HG02763 (cell line): Measurements from ENCODE around the gene C10orf53.
"Not testable (repeated sequence)": the region's sequence is repeated elsewhere in the genome, so short reads cannot be mapped to it uniquely, and the experiment has no call there.

ENCODE experiments used
- ATAC-seq: cut with Tn5 transposase; IDR thresholded peaks from one replicate; pipeline ENCODE4 v1.9.1; 2021; ENCODE audit warnings: mild to moderate bottlenecking, moderate library complexity; ENCODE audit not compliant: unreplicated experiment

C10orf53 gene

GRCh38 chr10:49686651-49687050 is 7.2 kb downstream of the C10orf53 start:
- ATAC-seq, result no peak

GRCh38 chr10:49688261-49688846 is 8.9 kb downstream of the C10orf53 start:
- no peak for ATAC-seq

- ATAC-seq, result no peak
These were observed 9.5 kb downstream of the C10orf53 start for GRCh38 chr10:49688920-49689319.

- ATAC-seq, result no peak
These were observed 10.5 kb downstream of the C10orf53 start for GRCh38 chr10:49689882-49690510.

GRCh38 chr10:49690698-49691356 is 11.4 kb downstream of the C10orf53 start:
- ATAC-seq, result no peak

GRCh38 chr10:49691588-49691987 is 12.1 kb downstream of the C10orf53 start:
- no peak for ATAC-seq

- ATAC-seq, result no peak
These were observed 15.0 kb downstream of the C10orf53 start for GRCh38 chr10:49694466-49694865.

GRCh38 chr10:49696311-49696710 is 16.9 kb downstream of the C10orf53 start:
- no peak for ATAC-seq

- ATAC-seq, result no peak
These were observed 19.2 kb downstream of the C10orf53 start for GRCh38 chr10:49698679-49699078.

GRCh38 chr10:49700211-49700610 is 20.8 kb downstream of the C10orf53 start:
- ATAC-seq, result no peak

GRCh38 chr10:49700997-49701396 is 21.5 kb downstream of the C10orf53 start:
- ATAC-seq, result no peak

GRCh38 chr10:49707585-49707984 is 28.1 kb downstream of the C10orf53 start:
- ATAC-seq, result no peak

GRCh38 chr10:49709934-49710333 is 30.5 kb downstream of the C10orf53 start:
- no peak for ATAC-seq

- ATAC-seq, result no peak
These were observed 31.5 kb downstream of the C10orf53 start for GRCh38 chr10:49710966-49711365.

- no peak for ATAC-seq
These were observed 32.0 kb downstream of the C10orf53 start for GRCh38 chr10:49711481-49711880.

- no peak for ATAC-seq
These were observed 33.8 kb downstream of the C10orf53 start for GRCh38 chr10:49713266-49713665.

- not testable (repeated sequence) for ATAC-seq
These were observed 35.7 kb downstream of the C10orf53 start for GRCh38 chr10:49715157-49715556.

GRCh38 chr10:49726593-49726992 is 47.1 kb downstream of the C10orf53 start:
- no peak for ATAC-seq

GRCh38 chr10:49733866-49734265 is 54.4 kb downstream of the C10orf53 start:
- no peak for ATAC-seq

GRCh38 chr10:49734676-49735075 is 55.2 kb downstream of the C10orf53 start:
- no peak for ATAC-seq

- ATAC-seq, result no peak
These were observed 55.7 kb downstream of the C10orf53 start for GRCh38 chr10:49735161-49735560.

GRCh38 chr10:49735848-49736563 is 56.6 kb downstream of the C10orf53 start:
- ATAC-seq, result no peak
